Gastrocnemius medialis (tissue), 4 donors: ENCODE measurements around the gene DPEP1. TPM values are rescaled to one million over a fixed set of nuclear protein-coding genes. Genes with fewer than 3 reads are reported as not detected.

Experiments used
- ATAC-seq, 2 donors: fragments of 150-250 bp; one replicate each; pipeline ENCODE4 v1.9.1; 2016
- DNase-seq, 2 donors: peaks; one replicate each; pipeline ENCODE4 v3.0.0-alpha.2; 2019
- H3K27ac ChIP-seq, 4 donors: fragments of 200-600 bp; sonication (generic); 1 replicate in 1 of 4; 2 replicates in 3 of 4; pipeline ENCODE4 v1.5.1; 2016 to 2018; ENCODE audit warnings: mild to moderate bottlenecking in 2 of 4, moderate library complexity in 1 of 4
- H3K27me3 ChIP-seq, 3 donors: fragments of 200-600 bp; sonication (generic) in 2 of 3; 1 replicate in 1 of 3; 2 replicates in 2 of 3; pipeline versions ENCODE4 v1.5.1 to v1.6.0; 2016 to 2019; ENCODE audit warnings: mild to moderate bottlenecking in 1 of 3, moderate library complexity in 1 of 3
- H3K36me3 ChIP-seq, 2 donors: fragments of 200-600 bp; sonication (generic) in 1 of 2; one replicate each; pipeline ENCODE4 v1.5.1; 2017 to 2018
- H3K4me1 ChIP-seq, 2 donors: fragments of 200-600 bp; sonication (generic) in 1 of 2; one replicate each; pipeline ENCODE4 v1.5.1; 2016 to 2017; ENCODE audit warnings: mild to moderate bottlenecking in 2 of 2
- H3K4me3 ChIP-seq, 4 donors: fragments of 200-600 bp; sonication (generic) in 3 of 4; 1 replicate in 1 of 4; 2 replicates in 3 of 4; pipeline ENCODE4 v1.5.1; 2016 to 2019; ENCODE audit warnings: mild to moderate bottlenecking in 2 of 4
- H3K9me3 ChIP-seq, 3 donors: fragments of 200-600 bp; sonication (generic) in 2 of 3; 1 replicate in 1 of 3; 2 replicates in 2 of 3; pipeline ENCODE4 v1.5.1; 2016 to 2019
- CTCF ChIP-seq, 5 experiments: fragments of 450-650 bp in 3 of 5; fragments of 200-600 bp in 2 of 5; sonication (generic) in 2 of 5; IDR thresholded peaks in 4 of 5; conservative IDR thresholded peaks in 1 of 5; 1 replicate in 4 of 5; 2 replicates in 1 of 5; pipeline ENCODE4 v1.5.1; 2016 to 2019; ENCODE audit warnings: antibody characterized with exemption in 5 of 5, mild to moderate bottlenecking in 3 of 5, moderate library complexity in 3 of 5
- POLR2A ChIP-seq, 2 donors: fragments of 450-650 bp; IDR thresholded peaks; one replicate each; pipeline ENCODE4 v1.6.1; 2017; ENCODE audit warnings: antibody characterized with exemption in 2 of 2, mild to moderate bottlenecking in 2 of 2, moderate library complexity in 2 of 2
- in situ Hi-C, 4 donors: fragments of 200-750 bp; cut with MboI; loops; one replicate each; pipeline versions ENCODE4 v1.15.0 to v1.8.0; 2017; ENCODE audit warnings: low sequenced_read_pairs in 4 of 4
- intact Hi-C: fragments of 100-400 bp; cut with DNase I; formaldehyde crosslinking; loops from one replicate; pipeline ENCODE4 v1.15.1; 2023; ENCODE audit warnings: low total_unique reads
- total RNA-seq, 4 donors: library from RNA; depleted of rRNA; stranded (reverse); fragments of >200 nt; gene quantifications; one replicate each; pipeline versions ENCODE4 v1.1.0 to v1.2.3, GENCODE V29; 2016

DPEP1 gene
- total RNA-seq, 4 donors from 2014 or later: not detected

- intact Hi-C loops (no loop called here), in situ Hi-C loops (no loop called here)
- no peak overlapping the region for H3K27ac ChIP-seq
- H3K4me3 ChIP-seq: no peak overlapping the region
- ATAC-seq (no peak), DNase-seq (no peak)
- H3K27me3 ChIP-seq: no peaks in the 10 kb centered on the region
- H3K4me1 ChIP-seq: no peaks in the 10 kb centered on the region
- H3K9me3 ChIP-seq: no peaks in the 10 kb centered on the region
- TF ChIP-seq POLR2A (IDR thresholded peaks at IDR 0.05) (no peak), CTCF (IDR thresholded peaks at IDR 0.05 in 4 of 5, conservative IDR thresholded peaks at IDR 0.05 in 1 of 5) (no peak)
- no peaks in the 10 kb centered on the region for H3K36me3 ChIP-seq
Measured at GRCh38 chr16:89595330-89596060, 17.9 kb upstream of the DPEP1 start.

- TF ChIP-seq POLR2A (IDR thresholded peaks at IDR 0.05) (no peak), CTCF (IDR thresholded peaks at IDR 0.05 in 4 of 5, conservative IDR thresholded peaks at IDR 0.05 in 1 of 5) (no peak)
- DNase-seq (no peak), ATAC-seq (no peak)
- H3K4me1 ChIP-seq: no peaks in the 10 kb centered on the region
- H3K4me3 ChIP-seq: no peak overlapping the region
- no peaks in the 10 kb centered on the region for H3K27me3 ChIP-seq
- in situ Hi-C loops: no loop called here
- H3K9me3 ChIP-seq: no peaks in the 10 kb centered on the region
- H3K36me3 ChIP-seq: no peaks in the 10 kb centered on the region
- H3K27ac ChIP-seq: no peak overlapping the region
- intact Hi-C loops: no loop called here
Measured at GRCh38 chr16:89596061-89596689, 17.3 kb upstream of the DPEP1 start.

- Histone ChIP-seq H3K4me3 (no peak overlapping the region), H3K27ac (no peak overlapping the region), H3K4me1 (no peaks in the 10 kb centered on the region), H3K9me3 (no peaks in the 10 kb centered on the region), H3K36me3 (no peaks in the 10 kb centered on the region), H3K27me3 (peaks cover 0 to 4% (median under 1%) of the 10 kb centered on the region in 3 donors)
- in situ Hi-C loops (no loop called here), intact Hi-C loops (no loop called here)
- no peak for ATAC-seq
- TF ChIP-seq CTCF (IDR thresholded peaks at IDR 0.05 in 4 of 5, conservative IDR thresholded peaks at IDR 0.05 in 1 of 5) (no peak), POLR2A (IDR thresholded peaks at IDR 0.05) (no peak)
- no peak for DNase-seq
Measured at GRCh38 chr16:89596957-89597649, 16.3 kb upstream of the DPEP1 start.

GRCh38 chr16:89598199-89598598, 15.2 kb upstream of the DPEP1 start:
- DNase-seq (no peak), ATAC-seq (no peak)
- no peak overlapping the region for H3K27ac ChIP-seq
- no peaks in the 10 kb centered on the region for H3K9me3 ChIP-seq
- TF ChIP-seq POLR2A (IDR thresholded peaks at IDR 0.05) (no peak), CTCF (IDR thresholded peaks at IDR 0.05 in 4 of 5, conservative IDR thresholded peaks at IDR 0.05 in 1 of 5) (no peak)
- in situ Hi-C loops (no loop called here), intact Hi-C loops (no loop called here)
- peaks cover 0 to 11% (median 6%) of the 10 kb centered on the region in 3 donors for H3K27me3 ChIP-seq
- H3K36me3 ChIP-seq: no peaks in the 10 kb centered on the region
- H3K4me1 ChIP-seq: no peaks in the 10 kb centered on the region
- H3K4me3 ChIP-seq: no peak overlapping the region
